Epithelial cell of proximal tubule (primary cell): ENCODE results near the gene RRAGD. TPM values are rescaled to one million over a fixed set of nuclear protein-coding genes. Genes with fewer than 3 reads are reported as not detected.

Experiments
- DNase-seq: peaks from one replicate; pipeline ENCODE4 v3.0.0-alpha.2; 2011; ENCODE audit warnings: low read depth
- H3K4me3 ChIP-seq: 2 replicates; pipeline ENCODE4 v1.5.1; 2011; ENCODE audit warnings: low read depth, mild to moderate bottlenecking, low read length
- total RNA-seq: library from RNA; depleted of rRNA; stranded (reverse); fragments of >200 nt; gene quantifications from 2 replicates; pipeline ENCODE4 v1.2.3, GENCODE V29; 2015
- TF ChIP-seq, protein P1 (sequence below): conservative IDR thresholded peaks from 2 replicates; pipeline ENCODE4 v1.5.1; 2012; ENCODE audit warnings: low read depth, mild to moderate bottlenecking, low read length

The RRAGD gene
- total RNA-seq, 1 donor from 2014 or later: 12.7 TPM

GRCh38 chr6:89314692-89315091, 97.4 kb downstream of the RRAGD start:
- H3K4me3 ChIP-seq: no peak overlapping the region
- no peak for DNase-seq
- TF ChIP-seq, protein P1, sequence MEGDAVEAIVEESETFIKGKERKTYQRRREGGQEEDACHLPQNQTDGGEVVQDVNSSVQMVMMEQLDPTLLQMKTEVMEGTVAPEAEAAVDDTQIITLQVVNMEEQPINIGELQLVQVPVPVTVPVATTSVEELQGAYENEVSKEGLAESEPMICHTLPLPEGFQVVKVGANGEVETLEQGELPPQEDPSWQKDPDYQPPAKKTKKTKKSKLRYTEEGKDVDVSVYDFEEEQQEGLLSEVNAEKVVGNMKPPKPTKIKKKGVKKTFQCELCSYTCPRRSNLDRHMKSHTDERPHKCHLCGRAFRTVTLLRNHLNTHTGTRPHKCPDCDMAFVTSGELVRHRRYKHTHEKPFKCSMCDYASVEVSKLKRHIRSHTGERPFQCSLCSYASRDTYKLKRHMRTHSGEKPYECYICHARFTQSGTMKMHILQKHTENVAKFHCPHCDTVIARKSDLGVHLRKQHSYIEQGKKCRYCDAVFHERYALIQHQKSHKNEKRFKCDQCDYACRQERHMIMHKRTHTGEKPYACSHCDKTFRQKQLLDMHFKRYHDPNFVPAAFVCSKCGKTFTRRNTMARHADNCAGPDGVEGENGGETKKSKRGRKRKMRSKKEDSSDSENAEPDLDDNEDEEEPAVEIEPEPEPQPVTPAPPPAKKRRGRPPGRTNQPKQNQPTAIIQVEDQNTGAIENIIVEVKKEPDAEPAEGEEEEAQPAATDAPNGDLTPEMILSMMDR: no peak

Other genes with a start within 250 kb of the RRAGD start
- gene GABRR1, start 194.9 kb downstream of the RRAGD start, total RNA-seq: not detected in 2 replicates
- gene GABRR2, start 97.0 kb downstream of the RRAGD start, total RNA-seq: 0.12 and 0.14 TPM in 2 replicates
- gene UBE2J1, start 59.6 kb downstream of the RRAGD start, total RNA-seq: 47.2 and 58.5 TPM in 2 replicates
- gene ANKRD6, start 20.9 kb upstream of the RRAGD start, total RNA-seq: 4.4 and 6.2 TPM in 2 replicates
- gene LYRM2, start 226.5 kb upstream of the RRAGD start, total RNA-seq: 11.3 and 23.5 TPM in 2 replicates